Neuronal stem cell (in vitro differentiated cells): ENCODE data around the gene ACKR2.
A peak's percentile ranks its signal among the peaks of the same experiment; 100 is the strongest.

Source experiments
- DNase-seq: peaks from one replicate; pipeline ENCODE4 v3.0.0-alpha.2; 2013; ENCODE audit warnings: low spot score
- H2AFZ ChIP-seq: one replicate; pipeline ENCODE4 v1.6.1; 2013; ENCODE audit warnings: mild to moderate bottlenecking, low read length, inconsistent platforms
- H2AK5ac ChIP-seq: 2 replicates; pipeline ENCODE4 v1.6.1; 2013; ENCODE audit warnings: low read depth, mild to moderate bottlenecking, inconsistent platforms, low read length, moderate library complexity, mixed read lengths
- H2BK120ac ChIP-seq: 2 replicates; pipeline ENCODE4 v1.6.1; 2013; ENCODE audit warnings: low read depth, mild to moderate bottlenecking, inconsistent platforms, low read length, moderate library complexity, mixed read lengths
- H2BK12ac ChIP-seq: one replicate; pipeline ENCODE4 v1.6.1; 2013; ENCODE audit warnings: low read length, inconsistent platforms
- H2BK15ac ChIP-seq: 2 replicates; pipeline ENCODE4 v1.6.1; 2013; ENCODE audit warnings: mild to moderate bottlenecking, low read length, inconsistent platforms, mixed read lengths
- H2BK5ac ChIP-seq: one replicate; pipeline ENCODE4 v1.6.1; 2013; ENCODE audit warnings: inconsistent platforms, mild to moderate bottlenecking, low read length, moderate library complexity
- H3K14ac ChIP-seq: one replicate; pipeline ENCODE4 v1.6.1; 2013; ENCODE audit warnings: low read length, inconsistent platforms
- H3K18ac ChIP-seq: 2 replicates; pipeline ENCODE4 v1.6.1; 2013; ENCODE audit warnings: low read length, inconsistent platforms
- H3K23ac ChIP-seq: 2 replicates; pipeline ENCODE4 v1.6.1; 2013; ENCODE audit warnings: low read depth, mild to moderate bottlenecking, mixed read lengths, low read length, inconsistent platforms; ENCODE audit not compliant: poor library complexity
- H3K27ac ChIP-seq: replicated peaks from 3 replicates; pipeline ENCODE4 v1.5.1; 2013; ENCODE audit warnings: low read length, inconsistent platforms
- H3K27me3 ChIP-seq, 3 experiments: 2 replicates each; pipeline ENCODE4 v1.6.1; 2013; ENCODE audit warnings: low read length in 3 of 3, mild to moderate bottlenecking in 2 of 3, inconsistent platforms in 1 of 3, low read depth in 1 of 3, mixed read lengths in 1 of 3, moderate library complexity in 1 of 3; ENCODE audit not compliant: control insufficient read depth in 3 of 3, insufficient read depth in 3 of 3
- H3K36me3 ChIP-seq, 2 donors: replicated peaks in 1 of 2; 2 replicates each; pipeline ENCODE4 v1.6.1; 2013; ENCODE audit warnings: low read length in 2 of 2; ENCODE audit not compliant: control insufficient read depth in 2 of 2, insufficient read depth in 2 of 2
- H3K4ac ChIP-seq: 2 replicates; pipeline ENCODE4 v1.6.1; 2013; ENCODE audit warnings: inconsistent platforms, mild to moderate bottlenecking, low read length, moderate library complexity
- H3K4me1 ChIP-seq, 2 donors: 1 replicate in 1 of 2; 2 replicates in 1 of 2; pipeline ENCODE4 v1.6.1; 2013; ENCODE audit warnings: low read length in 2 of 2, low read depth in 1 of 2; ENCODE audit not compliant: control insufficient read depth in 2 of 2, insufficient read depth in 1 of 2
- H3K4me2 ChIP-seq: one replicate; pipeline ENCODE4 v1.6.1; 2013; ENCODE audit warnings: mild to moderate bottlenecking, low read length, inconsistent platforms; ENCODE audit not compliant: insufficient read depth, poor library complexity, severe bottlenecking
- H3K4me3 ChIP-seq, 2 donors: 2 replicates each; pipeline ENCODE4 v1.5.1; 2013; ENCODE audit warnings: low read length in 2 of 2, mild to moderate bottlenecking in 2 of 2, inconsistent platforms in 1 of 2, moderate library complexity in 1 of 2
- H3K79me1 ChIP-seq: one replicate; pipeline ENCODE4 v1.6.1; 2013; ENCODE audit warnings: low read depth, mild to moderate bottlenecking, inconsistent platforms, low read length, moderate library complexity
- H3K9ac ChIP-seq: one replicate; pipeline ENCODE4 v1.6.1; 2013; ENCODE audit warnings: mild to moderate bottlenecking, low read depth, low read length, inconsistent platforms; ENCODE audit not compliant: poor library complexity
- H3K9me3 ChIP-seq, 2 donors: replicated peaks in 1 of 2; 2 replicates each; pipeline versions ENCODE3 to v1.6.1; 2013; ENCODE audit warnings: low read length in 2 of 2, mild to moderate bottlenecking in 2 of 2, inconsistent platforms in 1 of 2, low read depth in 1 of 2, mixed read lengths in 1 of 2, moderate library complexity in 1 of 2; ENCODE audit not compliant: control insufficient read depth in 2 of 2, insufficient read depth in 1 of 2
- H4K8ac ChIP-seq: one replicate; pipeline ENCODE4 v1.6.1; 2013; ENCODE audit warnings: low read depth, mild to moderate bottlenecking, inconsistent platforms, low read length, moderate library complexity
- H4K91ac ChIP-seq: one replicate; pipeline ENCODE4 v1.6.1; 2013; ENCODE audit warnings: low read length, low read depth, mild to moderate bottlenecking, inconsistent platforms; ENCODE audit not compliant: poor library complexity
- WGBS, 2 donors: extraction: QIAGEN DNeasy Blood & Tissue Kit; methylation state at CpG; one replicate each; pipeline ENCODE4 v1.1.7; 2013; ENCODE audit warnings: missing lambda C conversion rate in 2 of 2, mixed read lengths in 1 of 2; ENCODE audit not compliant: insufficient read length in 2 of 2, insufficient replicate concordance in 1 of 2; ENCODE audit errors: extremely low coverage in 2 of 2; 5-methylcytosine and 5-hydroxymethylcytosine counted together

The ACKR2 gene

GRCh38 chr3:42902257-42902656, 93.0 kb downstream of the ACKR2 start:
- Histone ChIP-seq H3K4ac (no peak overlapping the region), H4K8ac (no peak overlapping the region), H4K91ac (no peak overlapping the region), H2AFZ (no peak overlapping the region), H3K14ac (no peak overlapping the region), H3K9ac (no peak overlapping the region), H3K4me1 (peaks cover 0 to 4% of the 10 kb centered on the region in 2 donors), H3K4me2 (no peak overlapping the region), H2BK120ac (no peak overlapping the region), H3K27ac (no peak overlapping the region), H3K27me3 (no peaks in the 10 kb centered on the region), H2BK5ac (no peak overlapping the region), H3K23ac (no peak overlapping the region), H2BK15ac (no peak overlapping the region), H3K36me3 (no peaks in the 10 kb centered on the region), H2AK5ac (no peak overlapping the region), H3K79me1 (no peaks in the 10 kb centered on the region), H3K4me3 (no peak overlapping the region), H2BK12ac (no peak overlapping the region), H3K9me3 (peaks cover 0 to 4% of the 10 kb centered on the region in 2 donors), H3K18ac (no peak overlapping the region)
- WGBS, 2 donors = no CpG with 5 or more reads among the region's 2 CpGs
- no peak for DNase-seq

- Histone ChIP-seq H4K91ac (no peak overlapping the region), H3K4me1 (peaks cover 0 to 4% of the 10 kb centered on the region in 2 donors), H3K14ac (no peak overlapping the region), H3K23ac (no peak overlapping the region), H3K4me3 (no peak overlapping the region), H3K27ac (no peak overlapping the region), H3K4ac (no peak overlapping the region), H2BK15ac (no peak overlapping the region), H2AK5ac (no peak overlapping the region), H2BK12ac (no peak overlapping the region), H3K9ac (no peak overlapping the region), H4K8ac (no peak overlapping the region), H3K36me3 (no peaks in the 10 kb centered on the region), H3K27me3 (no peaks in the 10 kb centered on the region), H2AFZ (no peak overlapping the region), H3K9me3 (peaks cover 0 to 4% of the 10 kb centered on the region in 2 donors), H3K4me2 (no peak overlapping the region), H2BK120ac (no peak overlapping the region), H2BK5ac (no peak overlapping the region), H3K79me1 (no peaks in the 10 kb centered on the region), H3K18ac (no peak overlapping the region)
- no CpG with 5 or more reads among the region's 1 CpG for WGBS, 2 donors
- DNase-seq = no peak
Measured at GRCh38 chr3:42904076-42904475, 94.8 kb downstream of the ACKR2 start.

GRCh38 chr3:42905740-42906069, 96.5 kb downstream of the ACKR2 start:
- no peak overlapping the region for H3K4ac ChIP-seq
- H3K4me3 ChIP-seq = no peak overlapping the region
- H3K27ac ChIP-seq = no peak overlapping the region
- H3K9me3 ChIP-seq = peaks cover 0 to 2% of the 10 kb centered on the region in 2 donors
- H3K27me3 ChIP-seq = no peaks in the 10 kb centered on the region
- no peak overlapping the region for H4K8ac ChIP-seq
- H4K91ac ChIP-seq = no peak overlapping the region
- no peak overlapping the region for H2AK5ac ChIP-seq
- H3K9ac ChIP-seq = no peak overlapping the region
- H3K79me1 ChIP-seq = no peaks in the 10 kb centered on the region
- no peak overlapping the region for H2BK120ac ChIP-seq
- H2AFZ ChIP-seq = no peak overlapping the region
- H3K14ac ChIP-seq = no peak overlapping the region
- peak overlapping the region; percentile 17 for H2BK15ac ChIP-seq
- no peak overlapping the region for H2BK12ac ChIP-seq
- H3K36me3 ChIP-seq = no peaks in the 10 kb centered on the region
- no CpG with 5 or more reads among the region's 12 CpGs for WGBS, 2 donors
- no peak overlapping the region for H3K23ac ChIP-seq
- DNase-seq = no peak
- H3K4me2 ChIP-seq = no peak overlapping the region
- no peak overlapping the region for H2BK5ac ChIP-seq
- peaks cover 0 to 4% of the 10 kb centered on the region in 2 donors for H3K4me1 ChIP-seq
- H3K18ac ChIP-seq = no peak overlapping the region

GRCh38 chr3:42906070-42906847, 97.0 kb downstream of the ACKR2 start, which contains the start of gene ZNF662:
Gene ZNF662, plus strand, starts transcription at chr3:42906142. Its CDS starts 1,973 bp downstream, at chr3:42908115.
- Histone ChIP-seq H3K27ac (no peak within 1 kb of the TSS), H3K4me3 (no peak within 1 kb of the TSS), H2AFZ (no peak within 1 kb of the TSS), H3K36me3 (no peaks in the 10 kb centered on the region), H2BK15ac (peak within 1 kb of the TSS; percentile 17), H3K27me3 (no peaks in the 10 kb centered on the region), H3K4ac (no peak within 1 kb of the TSS), H4K8ac (no peak within 1 kb of the TSS), H3K18ac (peak within 1 kb of the TSS; percentile 84), H2AK5ac (peak within 1 kb of the TSS; percentile 64), H2BK120ac (no peak within 1 kb of the TSS), H3K79me1 (no peaks in the 10 kb centered on the region), H3K14ac (peak within 1 kb of the TSS; percentile 72), H3K9ac (no peak within 1 kb of the TSS), H3K9me3 (peaks cover 0 to 2% of the 10 kb centered on the region in 2 donors), H3K4me2 (no peak within 1 kb of the TSS), H4K91ac (no peak within 1 kb of the TSS), H3K23ac (peak within 1 kb of the TSS; percentile 37), H2BK12ac (peak within 1 kb of the TSS; percentile 63), H2BK5ac (no peak within 1 kb of the TSS), H3K4me1 (peaks cover 0 to 4% of the 10 kb centered on the region in 2 donors)
- WGBS, 2 donors = no CpG with 5 or more reads among the region's 59 CpGs
- no peak for DNase-seq
